Panc1 (cell line): ENCODE results near the gene TTC21B.

ENCODE experiments used
- CTCF ChIP-seq: fragments of 450-650 bp; IDR thresholded peaks from 2 replicates; pipeline ENCODE4 v1.5.1; 2017; ENCODE audit warnings: mild to moderate bottlenecking
- REST ChIP-seq, 2 experiments: IDR thresholded peaks; 2 replicates each; pipeline ENCODE4 v1.6.1; 2011 to 2012; ENCODE audit warnings: low read depth in 2 of 2, control low read depth in 1 of 2, low read length in 1 of 2, mild to moderate bottlenecking in 1 of 2, moderate library complexity in 1 of 2; ENCODE audit not compliant: insufficient read depth in 1 of 2
- SIN3A ChIP-seq: IDR thresholded peaks from 2 replicates; pipeline ENCODE4 v1.6.1; 2012; ENCODE audit warnings: low read depth, mild to moderate bottlenecking, low read length, moderate library complexity, borderline replicate concordance; ENCODE audit not compliant: insufficient read depth

- TF ChIP-seq CTCF: no peak
- TF ChIP-seq SIN3A: no peak
- no peak for TF ChIP-seq REST (IDR thresholded peaks at IDR 0.05; ENCODE audit: insufficient read depth in 1 of 2, low read depth in 2 of 2, low read length in 1 of 2)
Measured at GRCh38 chr2:165825041-165825440, 128.5 kb downstream of the TTC21B start.
